NOMO-1 treated with DMSO at 0.1 percent for 48 hours (cell line): ENCODE measurements around the gene ERRFI1.
"Not testable (repeated sequence)": the region's sequence is repeated elsewhere in the genome, so short reads cannot be mapped to it uniquely, and the experiment has no call there.

Experiments
- DNase-seq: peaks from one replicate; lab custom pipeline; 2025; ENCODE audit not compliant: unreplicated experiment; lab: John Stamatoyannopoulos, UW

The ERRFI1 gene, protein sequence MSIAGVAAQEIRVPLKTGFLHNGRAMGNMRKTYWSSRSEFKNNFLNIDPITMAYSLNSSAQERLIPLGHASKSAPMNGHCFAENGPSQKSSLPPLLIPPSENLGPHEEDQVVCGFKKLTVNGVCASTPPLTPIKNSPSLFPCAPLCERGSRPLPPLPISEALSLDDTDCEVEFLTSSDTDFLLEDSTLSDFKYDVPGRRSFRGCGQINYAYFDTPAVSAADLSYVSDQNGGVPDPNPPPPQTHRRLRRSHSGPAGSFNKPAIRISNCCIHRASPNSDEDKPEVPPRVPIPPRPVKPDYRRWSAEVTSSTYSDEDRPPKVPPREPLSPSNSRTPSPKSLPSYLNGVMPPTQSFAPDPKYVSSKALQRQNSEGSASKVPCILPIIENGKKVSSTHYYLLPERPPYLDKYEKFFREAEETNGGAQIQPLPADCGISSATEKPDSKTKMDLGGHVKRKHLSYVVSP

DNA sequence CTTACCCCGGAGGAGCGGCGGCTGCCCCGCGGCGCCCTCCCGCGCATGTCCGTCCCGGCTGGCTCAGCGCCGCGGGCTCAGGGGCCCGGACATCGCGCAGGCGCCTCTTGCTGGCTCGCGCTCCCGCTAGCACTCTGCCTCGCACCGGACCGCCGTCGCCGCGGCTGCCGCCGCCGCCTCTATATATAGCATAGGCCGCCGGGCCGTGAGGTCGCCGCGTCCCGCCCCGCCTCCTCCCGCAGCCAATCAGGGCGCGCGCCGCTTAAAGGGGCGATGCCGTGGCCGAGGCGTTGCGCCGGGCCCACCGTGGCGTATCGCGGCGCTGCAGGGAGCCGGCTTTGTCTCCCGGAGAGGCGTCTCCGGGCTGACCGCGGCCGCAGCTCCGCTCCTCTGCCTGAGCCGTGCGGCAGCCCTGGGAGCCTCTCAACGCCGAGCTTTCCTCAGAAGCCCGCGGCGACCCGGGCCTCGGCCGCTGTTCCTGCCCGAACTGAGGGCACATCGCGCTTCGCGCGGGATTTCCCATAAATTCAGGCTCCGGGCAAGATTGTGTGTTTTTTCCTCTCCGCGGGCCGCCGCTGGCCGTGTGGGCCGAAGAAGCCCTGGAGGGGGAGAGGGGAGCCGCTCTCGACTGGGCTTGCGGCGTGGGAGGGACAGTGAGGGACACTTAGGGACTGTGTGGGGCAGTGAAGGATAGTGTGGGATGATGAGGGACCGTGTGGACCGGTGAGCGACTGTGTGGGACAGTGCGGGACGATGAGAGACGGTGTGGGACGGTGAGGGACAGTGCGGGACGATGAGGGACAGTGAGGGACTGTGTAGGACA lies at the start of gene ERRFI1:
Gene ERRFI1, minus strand, starts transcription at position 157 of the 823 bp plus-strand sequence. CDS start 10,690 bp downstream, outside the sequence.
- peak; percentile 74 for DNase-seq

DNA sequence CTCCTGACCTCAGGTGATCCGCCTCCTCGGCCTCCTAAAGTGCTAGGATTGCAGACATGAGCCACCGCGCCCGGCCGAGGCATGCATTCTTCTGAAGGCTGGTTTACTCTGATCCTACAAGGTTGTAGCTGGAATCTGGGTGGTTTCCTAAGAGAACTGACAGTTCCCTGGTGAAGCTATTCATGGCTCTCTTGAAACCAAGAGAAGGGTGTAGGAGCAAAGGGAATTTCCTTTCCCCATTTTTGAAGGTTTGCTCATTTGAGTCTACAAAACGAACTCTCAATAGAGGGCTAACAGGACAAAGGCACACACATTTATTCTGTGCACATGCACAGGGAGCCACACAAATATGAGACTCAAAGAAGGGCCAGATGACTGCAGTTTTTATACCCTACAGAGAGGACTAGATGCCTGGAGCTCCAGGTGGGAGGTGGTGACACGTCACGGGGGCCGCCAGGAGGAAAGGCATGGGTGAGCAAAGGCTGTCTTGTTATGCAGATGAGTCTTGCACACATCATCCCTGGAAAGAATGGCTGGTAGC lies 49.5 kb upstream of the ERRFI1 start:
- DNase-seq, result no peak

DNA sequence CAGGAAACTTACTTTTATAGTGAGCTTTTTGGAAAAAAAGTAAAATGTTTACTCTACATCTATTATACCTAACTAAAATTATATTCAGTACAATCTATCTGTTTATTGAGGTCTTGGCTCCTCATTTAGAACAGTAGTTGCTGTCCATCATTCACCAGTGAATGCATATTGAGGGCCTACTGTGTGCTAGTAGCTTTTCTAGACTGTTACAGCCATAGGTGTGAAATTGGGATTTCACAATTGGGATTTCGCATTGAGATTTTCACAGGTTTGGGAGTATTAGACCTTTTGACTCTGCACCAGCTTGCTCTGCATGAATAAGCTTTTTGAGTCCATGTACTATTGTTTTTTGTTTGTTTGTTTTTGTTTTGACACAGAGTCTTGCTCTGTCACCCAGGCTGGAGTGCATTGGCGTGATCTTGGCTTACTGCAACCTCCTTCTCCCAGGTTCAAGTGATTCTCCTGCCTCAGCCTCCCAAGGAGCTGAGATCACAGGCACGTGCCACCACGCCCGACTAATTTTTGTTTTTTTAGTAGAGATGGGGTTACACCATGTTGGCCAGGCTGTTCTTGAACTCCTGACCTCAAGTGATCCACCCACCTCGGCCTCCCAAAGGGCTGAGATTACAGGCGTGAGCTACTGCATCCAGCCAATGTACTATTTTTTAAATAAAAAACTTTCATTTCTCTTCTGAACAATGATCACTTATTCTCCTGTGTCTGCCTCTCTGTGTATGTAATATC lies 47.2 kb upstream of the ERRFI1 start:
- no peak for DNase-seq

DNA sequence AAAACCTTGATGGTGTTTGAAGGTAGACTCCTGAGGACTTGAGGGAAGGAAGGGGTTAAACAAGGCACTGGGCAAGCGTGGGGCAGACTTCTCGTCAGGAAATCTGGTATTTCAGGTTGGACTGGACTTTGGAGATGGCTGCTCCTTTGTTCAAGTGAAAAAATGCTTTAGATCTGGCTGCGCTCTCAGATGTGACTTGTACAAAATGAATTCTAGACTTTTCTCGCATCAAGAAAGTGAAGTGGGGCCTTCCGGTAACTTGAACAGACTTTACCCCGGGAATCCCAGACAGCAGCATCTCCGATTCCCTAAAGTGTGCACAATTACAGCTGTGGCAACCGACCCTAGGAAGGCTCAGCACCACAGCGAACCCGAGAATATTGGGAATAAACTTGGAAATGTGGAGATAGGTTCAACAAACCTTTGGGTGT lies 44.3 kb upstream of the ERRFI1 start:
- no peak for DNase-seq

DNA sequence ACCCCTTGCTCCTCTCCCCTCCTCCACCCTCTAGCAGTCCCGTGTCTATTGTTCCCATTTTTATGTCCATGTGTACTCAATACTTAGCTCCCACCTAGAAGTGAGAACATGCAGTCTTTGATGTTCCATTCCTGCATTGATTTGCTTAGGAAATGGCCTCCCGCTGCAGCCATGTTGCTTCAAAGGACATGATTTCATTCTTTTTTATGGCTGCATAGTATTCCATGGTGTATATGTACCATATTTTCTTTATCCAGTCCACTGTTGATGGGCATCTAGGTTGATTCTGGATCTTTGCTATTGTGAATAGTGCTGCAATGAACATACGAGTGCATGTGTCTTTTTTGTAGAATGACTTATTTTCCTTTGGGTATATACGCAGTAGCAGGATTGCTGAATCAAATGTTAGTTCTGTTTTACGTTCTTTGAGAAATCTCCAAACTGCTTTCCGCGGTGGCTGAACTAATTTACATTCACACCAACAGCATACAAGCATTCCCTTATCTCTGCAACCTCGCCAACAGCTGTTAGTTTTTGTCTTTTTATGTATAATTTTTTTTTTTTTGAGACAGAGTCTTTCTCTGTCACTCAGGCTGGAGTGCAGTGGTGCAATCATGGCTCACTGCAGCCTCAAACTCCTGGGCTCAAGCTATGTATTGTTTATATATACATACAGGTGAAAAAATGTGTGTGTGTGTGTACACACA lies 43.7 kb upstream of the ERRFI1 start:
- DNase-seq, result not testable (repeated sequence)

DNA sequence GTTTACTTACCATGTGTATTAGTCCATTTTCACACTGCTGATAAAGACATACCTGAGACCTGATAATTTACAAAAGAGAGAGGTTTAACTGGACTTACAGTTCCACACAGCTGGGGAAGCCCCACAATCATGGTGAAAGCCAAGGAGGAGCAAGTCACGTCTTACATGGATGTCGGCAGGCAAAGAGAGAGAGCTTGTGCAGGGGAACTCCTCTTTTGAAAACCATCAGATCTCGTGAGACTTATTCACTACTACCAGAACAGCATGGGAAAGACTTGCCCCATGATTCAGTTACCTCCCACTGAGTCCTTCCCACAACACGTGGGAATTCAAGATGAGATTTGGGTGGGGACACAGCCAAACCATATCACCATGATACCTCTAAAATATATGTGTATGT lies 39.3 kb upstream of the ERRFI1 start:
- DNase-seq, result no peak

DNA sequence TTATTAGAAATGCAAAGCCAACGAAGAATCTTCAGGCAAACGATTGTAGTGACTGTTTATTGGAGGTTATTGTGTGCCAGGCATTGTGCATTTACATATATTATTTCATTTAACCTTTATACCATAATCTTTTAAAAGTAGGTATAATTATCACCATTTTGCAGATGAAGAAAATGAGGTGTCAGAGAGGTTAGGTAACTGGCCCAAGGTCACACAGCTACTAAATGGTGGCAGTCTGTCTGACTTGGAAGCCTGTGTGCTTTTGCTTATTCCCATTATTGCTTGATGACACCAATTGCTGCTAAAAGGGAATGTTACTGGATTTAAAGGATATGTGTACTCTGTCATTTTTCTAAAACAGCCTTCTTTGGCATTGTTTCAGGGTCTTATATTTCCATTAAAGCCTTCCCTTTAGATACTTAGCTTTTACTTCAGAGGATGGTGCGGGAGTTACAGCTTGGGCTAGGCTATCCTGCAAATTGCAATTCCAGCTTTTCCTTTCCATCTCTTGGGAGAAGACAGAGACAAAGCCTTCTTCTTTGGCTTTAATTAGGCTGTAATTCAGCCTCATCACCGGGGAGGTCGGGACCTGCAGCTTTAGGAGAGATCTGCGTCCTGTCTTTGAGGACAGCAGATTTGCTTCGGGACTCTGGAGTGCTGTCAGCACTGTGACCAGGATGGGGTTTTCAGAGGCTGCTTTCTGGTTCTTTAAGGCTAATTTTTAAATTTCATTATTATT lies 37.4 kb upstream of the ERRFI1 start:
- DNase-seq, result no peak

DNA sequence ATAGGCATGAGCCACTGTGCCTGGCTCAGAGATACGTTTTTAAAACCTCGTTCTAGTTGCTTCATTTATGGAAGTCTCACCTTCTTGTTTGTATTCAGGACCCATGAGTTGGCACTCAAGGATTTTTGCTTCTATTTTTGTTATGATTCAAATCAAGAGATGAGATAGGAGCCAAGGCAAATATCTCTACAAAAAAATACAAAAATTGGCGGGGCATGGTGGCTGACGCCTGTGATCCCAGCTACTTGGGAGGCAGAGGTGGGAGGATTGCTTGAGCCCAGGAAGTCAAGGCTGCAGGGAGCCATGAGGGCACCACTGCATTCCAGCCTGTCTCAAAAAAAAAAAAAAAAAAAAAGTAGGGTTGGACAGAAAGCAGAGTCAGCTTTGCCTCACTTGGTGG lies 36.8 kb upstream of the ERRFI1 start:
- no peak for DNase-seq

DNA sequence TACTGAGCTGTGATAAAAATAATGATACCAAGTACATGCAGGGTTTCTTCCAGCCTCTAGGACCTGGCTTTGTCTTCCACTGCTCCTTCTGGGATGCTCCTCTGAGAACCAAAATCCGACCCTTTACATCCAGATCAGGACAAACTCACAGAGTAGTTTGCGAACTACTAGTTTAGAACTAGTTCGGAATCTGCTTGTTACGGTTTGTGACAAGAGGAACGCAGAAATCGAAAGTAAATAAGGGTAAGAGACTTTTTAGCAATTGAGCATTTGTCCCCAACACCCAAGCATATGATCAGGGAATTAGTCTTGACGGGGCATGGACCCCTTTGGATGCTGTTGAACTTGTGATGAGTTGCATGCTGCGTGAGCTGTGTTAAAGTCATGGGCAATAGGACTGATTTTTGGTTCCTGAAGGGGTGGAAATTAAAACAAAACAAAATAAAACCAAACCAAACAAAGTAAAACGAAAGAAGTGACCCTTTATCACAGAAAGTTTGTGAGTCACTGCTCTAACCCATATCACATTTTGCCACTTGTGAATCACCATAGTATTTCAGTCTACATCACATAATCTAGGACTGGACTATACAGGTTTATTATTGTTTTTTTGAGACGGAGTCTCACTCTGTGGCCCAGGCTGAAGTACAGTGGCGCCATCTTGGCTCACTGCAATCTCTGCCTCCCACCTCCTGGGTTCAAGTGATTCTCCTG lies 35.7 kb upstream of the ERRFI1 start:
- DNase-seq, result no peak

DNA sequence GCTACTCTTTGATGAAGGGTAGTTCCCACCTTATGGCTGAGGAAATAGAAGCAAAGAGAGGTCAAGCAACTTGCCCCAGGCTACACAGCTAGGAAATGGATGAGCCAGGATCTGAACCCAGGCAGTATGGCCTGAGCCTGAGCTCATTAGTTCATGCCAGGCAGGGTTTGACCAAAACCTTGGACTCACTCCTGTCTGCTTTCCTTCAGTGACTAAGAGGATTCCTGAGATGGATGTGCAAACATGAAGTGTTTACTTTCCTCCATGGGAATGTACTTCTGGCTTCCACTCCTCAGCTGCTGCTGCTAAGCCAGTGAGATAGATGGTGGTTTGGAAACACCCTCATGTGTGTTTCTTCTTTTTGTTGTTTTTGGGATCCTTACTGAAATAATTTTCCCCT lies 35.1 kb upstream of the ERRFI1 start:
- no peak for DNase-seq

DNA sequence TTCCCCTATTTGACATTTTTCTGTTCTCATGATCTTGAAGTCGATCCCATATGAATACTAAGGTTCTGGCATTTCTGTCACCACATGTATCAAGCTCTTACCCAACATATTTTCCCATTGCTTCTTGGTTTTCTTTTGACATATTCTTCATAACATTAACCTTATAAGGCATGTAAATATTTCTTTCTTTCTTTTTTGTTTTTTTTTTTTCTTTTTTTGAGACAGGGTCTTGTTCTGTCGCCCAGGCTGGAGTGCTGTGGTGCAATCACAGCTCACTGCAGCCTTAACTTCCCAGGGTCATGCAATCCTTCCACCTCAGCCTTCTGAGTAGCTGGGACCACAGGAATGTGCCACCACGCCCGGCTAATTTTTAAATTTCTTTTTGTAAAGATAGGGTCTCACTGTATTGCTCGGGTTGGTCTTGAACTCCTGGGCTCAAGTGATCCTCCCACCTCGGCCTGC lies 33.1 kb upstream of the ERRFI1 start:
- DNase-seq, result no peak

DNA sequence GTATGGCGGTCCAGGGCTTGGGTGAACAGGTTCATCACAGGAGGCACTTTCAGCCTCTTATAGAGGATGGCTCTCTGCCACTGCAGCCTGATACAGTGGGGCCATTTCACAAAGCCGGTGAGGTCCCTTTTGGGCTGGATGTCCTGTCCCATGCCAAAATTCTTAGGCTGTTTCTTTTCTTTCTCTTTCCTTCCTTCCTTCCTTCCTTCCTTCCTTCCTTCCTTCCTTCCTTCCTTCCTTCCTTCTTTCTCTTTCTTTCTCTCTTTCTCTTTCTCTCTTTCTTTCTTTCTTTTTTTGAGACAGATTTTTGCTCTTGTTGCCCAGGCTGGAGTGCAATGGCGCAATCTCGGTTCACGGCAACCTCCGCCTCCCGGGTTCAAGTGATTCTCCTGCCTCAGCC lies 31.7 kb upstream of the ERRFI1 start:
- DNase-seq, result not testable (repeated sequence)

DNA sequence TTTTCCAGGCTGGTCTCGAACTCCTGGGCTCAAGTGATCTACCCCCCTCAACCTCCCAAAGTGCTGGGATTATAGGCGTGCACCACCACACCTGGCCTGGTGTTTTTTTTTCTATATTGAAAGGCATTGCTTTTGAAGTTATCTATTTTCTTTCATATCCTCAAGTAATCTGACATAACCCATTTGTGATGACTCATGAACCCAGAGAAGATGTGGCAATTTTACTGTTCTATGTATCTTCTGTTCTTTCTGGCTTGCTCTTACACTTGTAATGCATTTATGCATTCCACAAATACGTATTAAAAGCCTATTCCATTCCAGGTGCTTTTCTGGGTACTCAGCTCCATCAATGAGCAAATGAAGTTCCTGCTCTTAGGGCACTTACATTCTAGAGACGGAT lies 29.9 kb upstream of the ERRFI1 start:
- DNase-seq, result peak; percentile 47

DNA sequence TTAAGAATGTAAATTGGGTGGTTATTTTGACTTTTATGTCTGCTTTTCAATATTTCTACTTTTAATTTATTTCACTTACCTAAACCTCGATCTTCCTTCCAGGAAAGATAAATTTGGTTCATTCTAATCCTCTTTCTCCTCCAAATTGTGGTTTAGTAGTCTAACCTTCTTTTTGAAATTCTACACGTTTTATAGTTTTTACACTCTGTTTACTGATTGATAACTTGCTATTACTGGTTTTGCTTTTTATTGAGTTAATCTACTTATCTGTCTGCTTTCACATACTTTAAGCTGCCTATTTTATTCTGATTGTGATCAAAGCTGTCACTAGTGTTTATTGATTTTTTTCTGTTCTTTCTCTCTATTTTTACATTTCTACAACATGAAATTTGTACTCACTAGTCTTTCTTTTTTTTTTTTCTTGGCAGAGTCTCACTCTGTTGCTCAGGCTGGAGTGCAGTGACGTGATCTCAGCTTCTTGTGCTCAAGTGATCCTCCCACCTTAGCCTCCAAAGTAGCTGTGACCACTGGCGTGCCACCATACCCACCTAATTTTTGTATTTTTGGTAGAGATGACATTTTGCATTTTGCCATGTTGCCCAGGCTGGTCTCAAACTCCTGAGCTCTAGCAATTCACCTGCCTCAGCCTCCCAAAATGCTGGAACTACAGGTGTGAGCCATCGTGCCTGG lies 27.9 kb upstream of the ERRFI1 start:
- no peak for DNase-seq

DNA sequence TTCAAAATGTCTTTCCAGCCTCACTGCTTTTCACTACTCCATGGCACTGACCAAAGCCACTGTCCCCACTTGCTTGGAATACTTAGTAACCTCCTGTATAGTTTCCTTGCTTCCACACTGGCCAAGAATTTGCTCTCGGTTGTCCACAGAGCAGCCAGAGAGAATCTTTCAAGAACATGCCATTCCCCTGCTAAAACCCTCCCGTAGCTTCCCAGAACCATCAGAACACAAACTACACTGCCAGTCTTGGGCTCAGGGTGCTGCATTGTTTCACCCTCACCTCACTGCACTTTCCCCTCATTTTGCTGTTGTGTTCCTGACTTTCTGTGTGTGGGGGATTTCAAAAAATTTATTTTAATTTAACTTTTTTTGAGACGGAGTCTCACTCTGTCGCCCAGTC lies 25.5 kb upstream of the ERRFI1 start:
- DNase-seq, result no peak

DNA sequence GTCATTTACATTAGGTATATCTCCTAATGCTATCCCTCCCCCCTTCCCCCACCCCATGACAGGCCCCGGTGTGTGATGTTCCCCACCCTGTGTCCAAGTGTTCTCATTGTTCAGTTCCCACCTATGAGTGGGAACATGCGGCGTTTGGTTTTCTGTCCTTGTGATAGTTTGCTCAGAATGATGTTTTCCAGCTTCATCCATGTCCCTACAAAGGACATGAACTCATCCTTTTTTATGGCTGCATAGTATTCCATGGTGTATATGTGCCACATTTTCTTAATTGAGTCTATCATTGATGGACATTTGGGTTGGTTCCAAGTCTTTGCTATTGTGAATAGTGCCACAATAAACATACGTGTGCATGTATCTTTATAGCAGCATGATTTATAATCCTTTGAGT lies 23.1 kb upstream of the ERRFI1 start:
- not testable (repeated sequence) for DNase-seq

DNA sequence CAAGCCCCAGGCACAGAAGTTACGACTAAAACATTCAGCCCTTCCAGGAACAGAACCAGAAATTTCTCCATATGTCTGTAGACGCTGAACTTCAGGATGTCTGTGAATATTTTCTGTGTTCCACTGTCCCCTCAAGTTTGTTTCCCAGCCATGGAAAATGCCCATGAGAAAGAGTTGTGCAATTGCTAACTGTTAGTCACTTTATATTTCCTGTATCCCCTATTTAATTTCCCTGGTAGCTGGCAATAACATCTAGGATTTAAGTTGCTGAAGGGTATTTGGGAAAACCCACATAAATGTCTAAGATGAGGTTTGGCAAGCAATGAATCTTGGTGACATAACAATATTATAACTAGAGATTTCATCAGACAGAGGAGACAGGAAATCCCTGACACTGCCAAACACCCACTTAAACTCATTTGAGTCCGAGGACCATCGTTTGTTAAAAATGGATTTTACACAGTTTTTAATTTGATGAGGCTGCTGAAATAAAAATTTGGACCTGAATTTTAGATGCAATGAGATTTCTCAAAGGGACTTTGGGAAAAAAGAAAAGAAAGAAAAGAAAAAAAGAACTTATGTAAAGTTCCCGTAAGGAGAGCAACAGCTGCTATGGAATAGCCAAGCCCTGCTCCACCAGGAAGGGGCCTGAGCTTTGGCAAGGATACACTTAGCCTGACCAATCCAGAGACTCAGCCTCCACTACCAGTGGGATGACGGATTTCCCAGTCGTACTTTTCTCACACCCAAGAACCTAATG lies 21.8 kb upstream of the ERRFI1 start:
- no peak for DNase-seq

DNA sequence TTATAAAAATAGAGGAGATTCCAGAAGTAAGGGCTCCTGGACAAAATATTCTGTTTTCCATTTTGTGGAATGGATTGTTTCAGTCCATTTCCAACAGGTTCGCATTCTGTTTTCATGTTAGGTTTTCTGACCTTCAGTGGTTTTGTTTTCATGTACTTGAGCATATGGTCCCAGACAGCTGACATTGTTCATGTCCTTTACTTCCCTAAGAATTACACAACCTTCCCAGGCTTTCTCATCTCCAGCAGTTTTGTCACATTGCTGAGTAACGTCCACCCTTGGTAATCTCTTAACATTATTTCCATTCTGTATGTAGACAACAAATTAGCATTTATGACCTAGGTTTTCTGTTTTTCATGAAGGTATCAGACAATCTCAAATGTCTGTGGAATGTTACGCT lies 21.0 kb upstream of the ERRFI1 start:
- no peak for DNase-seq
